H54 (cell line): ENCODE results near the gene LPAR1.

ENCODE experiments used
- DNase-seq: peaks from one replicate; pipeline ENCODE4 v3.0.0; 2011; ENCODE audit warnings: low spot score, mixed read lengths; ENCODE audit not compliant: insufficient read length
- FAIRE-seq: peaks from 3 replicates; lab custom pipeline; 2011; peaks lifted over from hg19 to GRCh38; lab: Jason Lieb, UNC
- POLR2A ChIP-seq: IDR thresholded peaks from 2 replicates; pipeline ENCODE4 v1.6.1; 2011; ENCODE audit warnings: low read depth, mild to moderate bottlenecking, low read length

LPAR1 gene

GRCh38 chr9:111029260-111029659, 9.0 kb downstream of the LPAR1 start:
- TF ChIP-seq POLR2A, result no peak
- FAIRE-seq (no peak), DNase-seq (no peak)

GRCh38 chr9:111027798-111028197, 10.5 kb downstream of the LPAR1 start:
- FAIRE-seq (no peak), DNase-seq (no peak)

GRCh38 chr9:111023128-111023527, 15.1 kb downstream of the LPAR1 start:
- no peak for TF ChIP-seq POLR2A
- FAIRE-seq (peak; percentile 45), DNase-seq (no peak)

More at GRCh38 chr9:111027798-111028197, 10.5 kb downstream of the LPAR1 start:
- no peak for TF ChIP-seq POLR2A

- FAIRE-seq (no peak), DNase-seq (no peak)
- no peak for TF ChIP-seq POLR2A
Measured at GRCh38 chr9:111020594-111020993, 17.7 kb downstream of the LPAR1 start.

GRCh38 chr9:111016426-111017045, 21.7 kb downstream of the LPAR1 start:
- no peak for TF ChIP-seq POLR2A
- DNase-seq (no peak), FAIRE-seq (peak; percentile 65)

- FAIRE-seq (no peak), DNase-seq (no peak)
- no peak for TF ChIP-seq POLR2A
Measured at GRCh38 chr9:111016016-111016415, 22.3 kb downstream of the LPAR1 start.

- FAIRE-seq (no peak), DNase-seq (no peak)
- TF ChIP-seq POLR2A, result no peak
Measured at GRCh38 chr9:111013707-111014106, 24.6 kb downstream of the LPAR1 start.

GRCh38 chr9:111013250-111013649, 25.0 kb downstream of the LPAR1 start:
- FAIRE-seq, result no peak
- no peak for TF ChIP-seq POLR2A
- no peak for DNase-seq

GRCh38 chr9:111008158-111009075, 29.9 kb downstream of the LPAR1 start:
- FAIRE-seq (peak; percentile 76), DNase-seq (no peak)
- TF ChIP-seq POLR2A, result no peak

GRCh38 chr9:111005746-111006470, 32.4 kb downstream of the LPAR1 start:
- FAIRE-seq, result peak; percentile 50
- no peak for TF ChIP-seq POLR2A
- DNase-seq, result no peak

- TF ChIP-seq POLR2A, result no peak
- FAIRE-seq (no peak), DNase-seq (no peak)
Measured at GRCh38 chr9:111004936-111005335, 33.3 kb downstream of the LPAR1 start.

- TF ChIP-seq POLR2A, result no peak
- FAIRE-seq (no peak), DNase-seq (no peak)
Measured at GRCh38 chr9:111003182-111003581, 35.1 kb downstream of the LPAR1 start.

- FAIRE-seq, result no peak
- no peak for DNase-seq
- no peak for TF ChIP-seq POLR2A
Measured at GRCh38 chr9:111001526-111001925, 36.7 kb downstream of the LPAR1 start.

- TF ChIP-seq POLR2A, result no peak
- no peak for DNase-seq
- FAIRE-seq, result no peak
Measured at GRCh38 chr9:111000202-111000601, 38.1 kb downstream of the LPAR1 start.
